ENCODE results near the gene SIGLEC12. TPM values are rescaled to one million over a fixed set of nuclear protein-coding genes. Genes with fewer than 3 reads are reported as not detected.

SIGLEC12 gene
- total RNA-seq, 3 donors from 2014 or later = 1.8 TPM; not detected in 2

DNA sequence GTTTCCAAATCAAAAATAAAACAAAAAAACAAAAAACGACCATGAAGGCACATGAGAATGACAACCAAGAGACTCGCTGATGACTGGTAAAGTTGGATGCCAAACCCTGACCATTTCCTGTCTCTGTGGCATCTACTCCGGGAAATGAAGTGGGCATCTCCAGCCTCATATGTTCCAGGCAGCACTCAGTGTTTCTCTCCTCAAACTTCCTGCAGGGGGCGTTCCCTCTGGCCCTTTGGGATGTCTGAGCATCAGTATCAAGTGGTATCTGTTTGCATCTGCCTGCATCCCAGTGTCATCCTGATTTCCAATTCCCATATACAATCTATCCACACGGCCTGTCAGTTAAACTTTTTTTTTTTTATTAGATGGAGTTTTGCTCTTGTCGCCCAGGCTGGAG is 9.8 kb upstream of the SIGLEC12 start:
- DNase-seq (ENCODE audit: low spot score in 2 of 2) = no peak
- no peaks in the 10 kb centered on the region for H3K4me1 ChIP-seq
- TF ChIP-seq POLR2AphosphoS5 (IDR thresholded peaks at IDR 0.05) (no peak), POLR2A (IDR thresholded peaks at IDR 0.05) (no peak), CTCF (IDR thresholded peaks at IDR 0.05) (no peak)
- intact Hi-C loops (cut with DNase I; ENCODE audit: low total_unique reads) = no loop called here
- no peaks in the 10 kb centered on the region for H3K9me3 ChIP-seq
- H3K27ac ChIP-seq = no peak overlapping the region
- H3K4me3 ChIP-seq = no peak overlapping the region
- H3K27me3 ChIP-seq = peaks cover 0 to 35% of the 10 kb centered on the region in 2 donors
- no peaks in the 10 kb centered on the region for H3K36me3 ChIP-seq

DNA sequence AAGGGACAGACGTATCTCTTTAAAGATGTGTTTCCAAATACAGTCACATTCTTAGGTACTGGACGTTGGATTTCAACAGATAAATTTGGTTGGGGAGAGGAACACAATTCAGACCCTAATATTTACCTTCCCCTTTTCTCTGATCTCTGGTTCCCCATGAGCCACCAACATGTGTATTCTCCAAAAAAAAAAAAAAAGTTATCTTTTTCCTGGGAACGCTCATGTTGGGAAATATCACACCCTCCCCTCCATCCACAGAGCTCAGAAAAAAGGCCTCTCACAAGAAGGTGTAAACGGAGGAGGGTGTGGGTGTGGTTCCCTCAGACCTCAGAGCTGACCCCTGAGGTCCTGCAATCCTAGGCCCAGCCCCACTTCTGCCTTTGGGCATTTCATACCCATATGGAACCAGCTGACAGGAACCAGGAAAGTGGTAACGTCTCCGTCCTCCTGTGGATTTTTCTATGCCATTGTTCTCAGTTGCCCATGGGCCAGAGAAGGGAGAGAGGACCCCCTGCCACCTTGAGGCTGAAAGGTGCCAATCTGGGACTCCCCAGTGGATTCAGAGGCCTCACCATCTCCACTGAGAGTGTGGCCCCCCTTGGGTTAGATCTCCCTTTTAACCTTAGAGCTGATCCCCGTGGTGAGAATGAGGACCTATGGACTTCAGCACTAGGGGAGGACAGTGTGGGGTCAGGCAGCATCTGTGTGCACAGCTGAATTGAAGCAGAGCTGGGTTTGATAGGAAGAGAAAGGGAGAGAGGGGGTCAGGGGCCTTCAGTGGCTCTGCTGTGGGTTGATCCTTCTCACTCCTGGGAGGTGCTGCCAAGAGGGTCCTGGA is 8.4 kb upstream of the SIGLEC12 start:
- Histone ChIP-seq H3K9me3 (peaks cover 0 to 3% of the 10 kb centered on the region in 2 donors), H3K27me3 (peaks cover 0 to 35% of the 10 kb centered on the region in 2 donors), H3K4me1 (no peaks in the 10 kb centered on the region), H3K4me3 (no peak overlapping the region), H3K27ac (no peak overlapping the region), H3K36me3 (no peaks in the 10 kb centered on the region)
- TF ChIP-seq CTCF (IDR thresholded peaks at IDR 0.05) = no peak
- no peak for TF ChIP-seq POLR2AphosphoS5 (IDR thresholded peaks at IDR 0.05)
- no peak for TF ChIP-seq POLR2A (IDR thresholded peaks at IDR 0.05)
- no peak for DNase-seq (ENCODE audit: low spot score in 2 of 2)
- intact Hi-C loops (cut with DNase I; ENCODE audit: low total_unique reads) = no loop called here

DNA sequence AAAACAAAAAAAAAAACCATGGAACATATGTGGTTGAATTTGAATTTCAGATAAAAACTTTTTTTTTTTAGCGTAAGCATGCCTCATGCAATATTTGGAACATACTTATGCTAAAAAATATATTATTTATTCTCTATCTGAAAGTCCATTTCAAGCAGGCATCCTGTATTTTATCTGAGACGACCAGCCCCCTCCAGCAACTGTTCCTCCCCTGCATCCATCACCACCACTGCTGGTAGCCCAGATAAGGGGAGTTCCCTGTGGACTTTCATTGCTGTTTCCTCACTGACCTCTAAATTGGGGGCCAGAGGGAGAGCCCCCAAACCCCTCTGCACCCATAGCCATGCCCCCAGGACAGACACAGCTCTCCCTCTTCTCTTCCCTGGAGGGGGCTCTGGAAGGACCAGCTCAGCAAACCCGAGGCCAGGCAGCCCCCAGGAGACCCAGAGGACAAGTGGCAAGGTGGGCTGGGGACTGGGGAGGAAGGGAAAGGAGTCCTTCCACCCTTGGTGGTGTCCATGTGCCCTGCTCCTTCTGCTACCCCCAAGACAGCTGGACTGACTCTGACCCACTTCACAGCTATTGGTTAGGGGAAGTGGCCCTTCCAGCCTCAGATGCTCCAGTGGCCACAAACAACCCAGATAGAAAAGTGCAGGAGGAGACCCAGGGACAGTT is 6.6 kb upstream of the SIGLEC12 start:
- no peaks in the 10 kb centered on the region for H3K4me1 ChIP-seq
- no peaks in the 10 kb centered on the region for H3K36me3 ChIP-seq
- no peak overlapping the region for H3K27ac ChIP-seq
- peaks cover 13 to 15% of the 10 kb centered on the region in 2 donors for H3K9me3 ChIP-seq
- peaks cover 0 to 35% of the 10 kb centered on the region in 2 donors for H3K27me3 ChIP-seq
- DNase-seq (ENCODE audit: low spot score in 2 of 2) = no peak
- no peak overlapping the region for H3K4me3 ChIP-seq
- no peak for TF ChIP-seq CTCF (IDR thresholded peaks at IDR 0.05)
- no peak for TF ChIP-seq POLR2AphosphoS5 (IDR thresholded peaks at IDR 0.05)
- no peak for TF ChIP-seq POLR2A (IDR thresholded peaks at IDR 0.05)
- intact Hi-C loops (cut with DNase I; ENCODE audit: low total_unique reads) = no loop called here

GRCh38 chr19:51507640-51508058 is 6.0 kb upstream of the SIGLEC12 start:
- intact Hi-C loops (cut with DNase I; ENCODE audit: low total_unique reads) = no loop called here
- Histone ChIP-seq H3K36me3 (no peaks in the 10 kb centered on the region), H3K4me3 (no peak overlapping the region), H3K27ac (no peak overlapping the region), H3K4me1 (no peaks in the 10 kb centered on the region), H3K9me3 (peaks cover 13 to 15% of the 10 kb centered on the region in 2 donors), H3K27me3 (peaks cover 0 to 32% of the 10 kb centered on the region in 2 donors)
- TF ChIP-seq POLR2A (IDR thresholded peaks at IDR 0.05) (no peak), POLR2AphosphoS5 (IDR thresholded peaks at IDR 0.05) (no peak), CTCF (IDR thresholded peaks at IDR 0.05) (no peak)
- no peak for DNase-seq (ENCODE audit: low spot score in 2 of 2)

GRCh38 chr19:51507192-51507591 is 5.6 kb upstream of the SIGLEC12 start:
- intact Hi-C loops (cut with DNase I; ENCODE audit: low total_unique reads) = no loop called here
- H3K4me1 ChIP-seq = no peaks in the 10 kb centered on the region
- H3K9me3 ChIP-seq = peaks cover 13 to 15% of the 10 kb centered on the region in 2 donors
- H3K36me3 ChIP-seq = no peaks in the 10 kb centered on the region
- TF ChIP-seq POLR2AphosphoS5 (IDR thresholded peaks at IDR 0.05) = no peak
- no peak for TF ChIP-seq CTCF (IDR thresholded peaks at IDR 0.05)
- no peak overlapping the region for H3K4me3 ChIP-seq
- DNase-seq (ENCODE audit: low spot score in 2 of 2) = no peak
- H3K27me3 ChIP-seq = peaks cover 0 to 28% of the 10 kb centered on the region in 2 donors
- no peak overlapping the region for H3K27ac ChIP-seq
